NCI-H446 (cell line): ENCODE measurements around the gene BTAF1.
"Not testable (repeated sequence)": the region's sequence is repeated elsewhere in the genome, so short reads cannot be mapped to it uniquely, and the experiment has no call there.

ENCODE experiments used
- DNase-seq, 2 experiments: peaks; one replicate each; lab custom pipeline; 2025; lab: John Stamatoyannopoulos, UW

BTAF1 gene

DNA sequence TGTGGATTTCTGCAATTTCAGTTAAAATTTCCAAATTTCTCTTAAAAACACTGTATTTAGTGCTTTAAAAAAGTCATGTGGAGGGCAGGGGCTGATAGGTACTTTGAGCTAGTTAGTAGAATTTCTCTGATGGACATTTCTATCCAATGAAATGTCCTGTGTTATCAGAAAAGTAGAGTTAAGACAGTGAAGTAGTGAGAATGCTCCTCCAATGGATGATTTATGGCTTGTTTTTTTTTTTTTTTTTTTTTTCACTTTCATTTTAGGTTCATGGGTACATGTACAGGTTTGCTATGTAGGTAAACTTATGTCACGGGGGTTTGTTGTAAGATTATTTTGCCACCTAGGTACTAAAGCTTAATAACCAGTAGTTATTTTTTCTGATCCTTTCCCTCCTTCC lies 55.0 kb downstream of the BTAF1 start:
- DNase-seq = no peak

DNA sequence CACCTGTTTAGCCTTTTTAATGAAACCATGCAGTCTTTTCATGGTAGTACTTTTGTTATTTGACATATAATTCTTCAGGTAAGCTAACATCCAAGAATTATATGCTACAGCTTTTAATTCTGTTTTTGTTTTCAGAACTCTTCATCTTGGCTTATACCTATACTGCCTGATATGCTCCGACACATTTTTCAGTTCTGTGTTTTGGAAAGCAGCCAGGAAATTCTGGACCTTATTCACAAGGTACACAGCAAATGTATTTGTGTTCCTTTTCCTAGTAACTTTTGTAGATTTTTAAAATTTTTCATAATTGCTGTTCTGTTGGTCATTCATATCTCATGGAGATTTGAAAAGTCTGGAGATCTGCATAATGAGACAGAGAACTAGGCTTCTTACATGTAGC lies 56.7 kb downstream of the BTAF1 start:
- no peak for DNase-seq

DNA sequence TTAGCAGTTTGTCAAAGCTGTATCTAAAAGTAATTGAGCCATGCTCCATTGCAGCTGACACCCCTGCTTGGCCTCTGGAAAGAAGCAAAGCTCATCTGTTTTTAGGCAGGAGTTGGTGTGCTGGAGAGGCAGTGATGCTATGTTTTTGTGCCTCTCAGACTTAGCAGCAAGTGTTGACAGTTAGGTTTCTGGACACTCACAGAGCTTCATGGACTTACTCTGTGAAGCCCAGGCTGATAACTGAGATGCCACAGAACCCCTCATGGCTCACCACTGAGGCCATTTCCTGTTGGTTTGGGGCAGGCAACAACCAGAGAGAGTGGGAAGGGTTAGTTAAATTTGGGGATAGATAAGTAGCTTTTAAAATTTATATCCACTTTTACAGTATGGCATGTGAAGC lies 59.8 kb downstream of the BTAF1 start:
- no peak for DNase-seq

DNA sequence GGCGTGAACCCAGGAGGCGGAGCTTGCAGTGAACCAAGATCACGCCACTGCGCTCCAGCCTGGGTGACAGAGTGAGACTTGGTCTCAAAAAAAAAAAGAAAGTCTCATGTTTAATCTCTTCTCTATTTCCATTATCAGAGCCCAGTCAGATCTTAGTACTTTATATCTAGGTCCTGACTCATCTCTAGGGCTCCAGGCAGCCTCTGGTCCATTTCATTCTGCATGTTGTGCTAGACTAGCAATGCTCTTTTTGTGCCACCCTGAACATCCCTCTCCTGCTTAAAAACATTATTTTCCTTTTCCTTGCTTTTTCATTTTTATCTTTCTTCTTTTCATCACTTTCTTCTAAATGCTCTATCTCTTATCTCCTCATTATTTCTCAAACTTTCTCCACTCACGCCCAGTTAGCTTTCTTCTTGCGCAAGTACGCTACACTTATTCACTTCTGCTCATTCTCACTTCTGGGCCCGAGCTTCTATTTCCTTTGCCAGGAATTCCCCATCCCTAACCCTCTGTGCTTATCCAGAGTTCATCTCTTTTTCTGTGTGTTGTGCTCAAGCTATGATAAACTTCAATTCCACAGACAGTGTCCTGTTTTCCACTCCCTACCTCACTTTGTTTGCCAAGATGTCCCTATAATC lies 63.9 kb downstream of the BTAF1 start:
- no peak for DNase-seq

DNA sequence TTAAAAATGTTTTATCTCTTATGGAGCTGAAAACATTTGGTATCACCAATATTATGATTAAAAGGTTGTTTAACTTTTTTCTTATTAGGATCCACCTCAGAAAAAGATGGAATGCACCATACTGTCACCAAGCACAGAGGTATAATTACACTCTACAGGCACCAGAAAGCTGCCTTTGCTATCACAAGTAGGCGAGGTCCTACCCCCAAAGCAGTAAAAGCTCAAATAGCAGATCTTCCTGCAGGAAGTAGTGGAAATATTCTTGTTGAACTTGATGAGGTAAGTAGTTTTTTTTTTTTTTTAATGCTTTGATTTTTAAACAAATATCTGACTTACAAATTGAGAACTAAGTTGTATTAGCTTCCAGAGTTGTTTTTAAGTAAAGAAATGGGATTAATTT lies 68.5 kb downstream of the BTAF1 start:
- no peak for DNase-seq

DNA sequence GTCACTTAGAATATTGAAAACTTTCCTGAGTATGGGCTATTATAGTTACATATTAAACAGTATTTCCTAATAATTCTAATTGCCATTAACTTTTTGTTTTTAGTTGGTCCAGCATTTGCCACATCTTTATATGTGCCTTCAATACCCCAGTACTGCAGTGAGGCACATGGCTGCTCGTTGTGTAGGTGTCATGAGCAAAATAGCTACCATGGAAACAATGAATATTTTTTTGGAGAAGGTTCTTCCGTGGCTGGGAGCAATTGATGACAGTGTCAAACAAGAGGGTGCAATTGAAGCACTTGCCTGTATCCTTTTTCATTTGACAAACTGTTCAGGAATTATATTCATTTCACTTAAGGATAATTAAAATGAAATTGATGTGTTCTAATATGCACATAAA lies 72.7 kb downstream of the BTAF1 start:
- no peak for DNase-seq

DNA sequence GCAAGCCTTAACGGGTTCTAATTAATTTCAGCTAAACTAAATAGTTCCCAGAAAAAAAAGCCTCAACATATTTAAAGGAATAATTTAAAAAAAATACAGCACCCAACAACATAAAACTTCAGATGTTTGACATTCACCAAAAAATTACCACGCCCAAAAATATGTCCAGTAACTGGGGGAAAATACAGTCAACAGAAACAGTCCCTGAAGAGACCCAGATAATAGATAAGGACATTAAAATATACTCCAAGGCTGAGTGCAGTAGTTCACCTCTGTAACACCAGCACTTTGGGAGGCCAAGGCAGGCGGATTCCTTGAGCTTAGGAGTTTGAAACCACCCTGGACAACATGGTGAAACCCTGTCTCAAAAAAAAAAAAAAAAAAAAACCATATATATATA lies 78.0 kb downstream of the BTAF1 start:
- no peak for DNase-seq

DNA sequence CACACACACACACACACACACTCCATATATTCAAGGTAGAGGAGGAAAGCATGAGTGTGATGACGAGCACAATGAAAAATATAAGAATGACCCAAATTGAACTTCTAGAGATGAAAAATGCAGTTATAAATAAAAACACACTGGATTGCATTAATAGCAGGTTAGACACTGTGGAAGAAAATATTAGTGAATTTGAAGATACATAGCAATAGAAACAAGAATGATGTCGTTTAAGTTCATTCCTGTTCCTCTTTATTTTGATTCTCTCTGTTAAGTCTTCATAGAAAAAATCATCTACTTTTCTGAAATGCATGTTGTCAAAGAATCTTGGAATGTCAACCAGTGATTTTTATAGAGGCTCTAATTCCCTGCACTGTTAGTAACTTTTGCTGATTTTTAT lies 78.4 kb downstream of the BTAF1 start:
- no peak for DNase-seq

DNA sequence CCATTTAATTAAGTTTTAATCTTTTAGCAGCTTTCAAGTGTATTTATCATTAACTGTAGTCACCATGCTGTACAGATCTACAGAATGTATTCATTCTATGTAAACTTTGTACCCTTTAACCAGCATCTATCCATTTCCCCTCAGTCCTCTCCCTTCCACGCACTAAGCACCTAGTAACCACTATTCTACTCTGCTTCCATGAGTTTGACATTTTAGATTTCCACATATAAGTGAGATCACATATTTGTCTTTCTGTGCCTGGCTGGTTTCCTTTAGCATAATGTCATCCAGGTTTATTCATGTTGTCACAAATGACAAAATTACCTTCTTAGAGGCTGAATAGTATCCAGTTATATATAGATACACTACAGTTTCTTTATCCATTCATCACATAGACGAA lies 79.7 kb downstream of the BTAF1 start:
- DNase-seq = no peak

DNA sequence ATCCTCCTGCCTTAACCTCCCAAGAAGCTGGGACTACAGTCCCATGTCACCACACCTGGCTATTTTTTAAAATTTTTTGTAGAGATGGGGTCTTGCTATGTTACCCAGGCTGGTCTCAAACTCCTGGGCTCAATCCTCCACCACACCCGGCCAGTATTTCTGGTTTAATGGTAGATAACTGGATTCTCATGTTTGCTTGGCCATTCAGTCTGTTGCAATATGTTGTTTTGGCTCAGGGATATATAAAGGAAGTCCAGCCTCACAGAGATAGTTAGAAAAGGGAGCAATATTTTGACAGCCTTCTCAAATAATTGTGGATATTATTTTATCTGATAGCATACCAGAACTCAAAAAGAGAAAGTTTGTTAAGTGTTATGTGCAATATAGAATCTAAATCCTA lies 82.4 kb downstream of the BTAF1 start:
- DNase-seq = no peak

DNA sequence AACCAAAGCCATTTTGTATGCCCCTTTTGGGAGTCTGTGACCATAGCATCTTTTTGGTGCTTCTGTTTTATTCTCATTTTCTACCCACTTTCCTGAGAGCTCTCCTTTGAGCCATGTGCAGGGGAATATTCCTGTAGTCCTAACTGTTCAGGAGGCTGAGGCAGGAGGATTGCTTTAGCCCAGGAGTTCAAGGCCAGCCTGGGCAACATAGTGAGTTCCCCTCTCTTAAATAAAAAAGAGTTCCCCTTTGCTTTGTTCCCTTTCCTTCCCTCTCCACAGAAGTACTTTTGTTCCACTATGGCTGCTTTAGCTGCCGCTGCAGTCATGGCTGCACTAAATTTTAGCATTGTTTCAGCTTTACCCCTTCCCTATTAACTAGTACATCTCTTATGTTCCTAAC lies 85.9 kb downstream of the BTAF1 start:
- DNase-seq = no peak

DNA sequence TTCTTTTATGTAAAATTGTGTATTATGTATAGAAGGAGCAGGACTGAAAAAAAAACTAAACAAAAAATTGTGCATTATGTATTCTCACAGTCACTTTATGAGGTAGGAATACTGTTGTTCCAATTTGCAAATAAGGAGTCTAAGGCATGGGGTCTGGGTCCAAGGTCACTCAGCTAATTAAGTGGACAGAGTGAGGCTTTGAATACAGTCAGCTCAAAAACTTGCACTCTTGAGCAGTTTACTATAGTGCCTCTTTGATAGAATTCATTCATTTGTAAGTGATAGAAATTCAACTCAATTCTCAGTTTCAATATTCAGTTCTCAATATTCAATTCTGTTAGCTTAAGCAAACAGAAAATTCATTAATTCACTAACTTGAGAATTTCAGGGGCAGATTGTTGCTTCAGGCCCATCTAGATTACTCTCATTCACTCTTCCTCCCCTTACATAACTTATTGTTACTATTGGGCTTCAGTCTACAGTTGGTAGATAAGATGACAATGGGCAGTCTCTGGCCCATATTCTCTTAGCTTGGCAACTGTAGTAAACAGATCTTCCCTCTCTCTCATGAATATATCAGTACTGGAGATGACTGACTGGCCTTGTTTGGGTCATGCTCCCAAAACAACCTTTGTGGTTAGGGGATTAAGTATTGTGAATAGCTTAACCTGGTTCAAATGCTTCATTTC lies 86.6 kb downstream of the BTAF1 start:
- no peak for DNase-seq

DNA sequence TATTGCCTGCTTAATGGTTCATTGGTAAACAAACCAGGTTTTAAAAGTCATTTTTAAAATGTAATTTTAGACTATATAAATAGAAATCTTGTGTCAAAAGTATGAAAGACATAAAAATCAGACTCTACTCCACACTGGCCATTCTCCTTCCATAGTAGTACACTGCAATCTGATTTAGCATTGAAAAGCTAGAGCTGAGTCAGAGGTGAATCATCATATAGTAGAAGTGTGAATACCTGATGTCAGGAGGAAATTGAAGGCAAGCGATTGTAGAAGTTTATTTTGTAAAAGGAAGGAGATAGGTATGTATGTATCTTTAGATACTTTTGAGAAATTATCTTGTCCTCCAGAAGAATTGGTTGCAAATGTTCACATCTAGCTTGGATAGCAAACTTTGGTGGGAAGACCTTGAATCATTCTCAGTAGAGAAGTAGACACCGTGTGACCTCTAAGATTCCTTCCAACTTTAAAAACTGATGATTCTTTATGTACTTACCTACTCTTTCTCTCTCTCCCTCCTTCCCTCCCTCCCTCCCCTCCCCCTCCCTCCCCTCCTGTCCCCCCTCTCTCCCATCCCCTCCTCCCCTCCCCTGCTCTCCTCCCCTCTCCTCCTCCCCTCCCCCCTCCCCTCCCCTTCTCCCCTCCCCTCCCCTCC lies 88.1 kb downstream of the BTAF1 start:
- no peak for DNase-seq

DNA sequence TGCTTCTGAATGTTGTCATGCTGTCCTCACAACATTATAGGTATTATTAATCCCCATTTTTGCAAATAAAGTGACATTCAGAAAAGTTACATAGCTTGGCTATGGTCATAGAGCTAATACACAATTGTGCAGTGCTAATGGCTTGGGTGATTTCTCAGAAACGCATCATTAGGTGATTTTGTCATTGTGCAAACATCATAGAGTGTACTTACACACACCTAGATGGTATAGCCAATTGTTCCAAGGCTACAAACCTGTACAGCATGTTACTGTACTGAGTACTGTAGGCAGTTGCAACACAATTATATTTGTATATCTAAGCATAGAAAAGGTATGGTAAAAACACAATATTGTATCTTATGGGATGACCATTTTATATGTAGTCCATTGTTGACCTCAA lies 91.0 kb downstream of the BTAF1 start:
- no peak for DNase-seq

DNA sequence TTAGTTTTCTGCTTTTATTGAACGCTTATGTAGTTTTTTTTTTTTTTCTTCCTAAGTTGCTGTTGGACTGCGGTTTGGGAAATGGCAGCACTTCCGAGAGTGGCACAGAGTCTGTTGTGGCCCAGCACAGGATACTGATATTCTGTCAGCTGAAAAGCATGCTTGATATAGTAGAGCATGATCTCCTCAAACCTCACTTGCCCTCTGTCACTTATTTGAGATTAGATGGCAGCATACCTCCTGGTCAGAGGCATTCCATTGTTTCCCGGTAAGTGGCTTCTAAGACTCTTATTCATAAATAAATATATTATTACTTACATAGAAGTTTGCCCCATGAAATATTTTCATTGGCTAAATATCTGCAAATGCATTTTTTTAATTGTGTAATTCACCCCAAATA lies 101.1 kb downstream of the BTAF1 start:
- no peak for DNase-seq

DNA sequence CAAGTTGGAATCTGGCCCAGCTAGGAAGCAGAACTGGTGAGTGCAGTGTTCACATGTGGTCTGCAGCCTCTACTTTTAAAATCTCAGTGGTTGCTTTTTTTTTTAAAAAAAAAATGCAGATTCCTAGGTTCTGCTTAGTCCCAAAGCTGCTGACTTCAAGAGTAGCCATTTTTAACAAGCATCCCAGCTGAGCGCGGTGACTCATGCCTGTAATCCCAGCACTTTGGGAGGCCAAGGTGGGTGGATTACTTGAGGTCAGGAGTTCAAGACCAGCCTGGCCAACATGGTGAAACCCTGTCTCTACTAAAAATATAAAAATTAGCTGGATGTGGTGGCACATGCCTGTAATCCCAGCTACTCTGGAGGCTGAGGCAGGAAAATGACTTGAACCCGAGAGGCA lies 101.8 kb downstream of the BTAF1 start:
- not testable (repeated sequence) for DNase-seq

DNA sequence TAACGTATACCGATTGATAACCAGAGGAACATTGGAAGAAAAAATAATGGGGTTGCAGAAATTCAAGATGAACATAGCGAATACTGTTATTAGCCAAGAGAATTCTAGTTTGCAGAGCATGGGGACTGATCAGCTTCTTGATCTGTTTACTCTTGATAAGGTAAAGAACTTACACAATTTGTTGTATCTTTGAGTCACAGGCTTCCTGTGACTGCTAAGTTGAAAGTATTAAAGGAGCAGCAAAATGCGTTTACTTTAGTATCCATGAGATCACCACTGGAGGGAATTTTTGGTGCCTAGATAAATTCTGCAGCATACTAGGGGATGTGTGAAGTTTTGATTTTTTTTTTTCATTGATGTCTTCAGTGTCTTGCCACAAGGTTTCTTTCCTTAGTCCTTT lies 103.6 kb downstream of the BTAF1 start:
- DNase-seq = no peak

DNA sequence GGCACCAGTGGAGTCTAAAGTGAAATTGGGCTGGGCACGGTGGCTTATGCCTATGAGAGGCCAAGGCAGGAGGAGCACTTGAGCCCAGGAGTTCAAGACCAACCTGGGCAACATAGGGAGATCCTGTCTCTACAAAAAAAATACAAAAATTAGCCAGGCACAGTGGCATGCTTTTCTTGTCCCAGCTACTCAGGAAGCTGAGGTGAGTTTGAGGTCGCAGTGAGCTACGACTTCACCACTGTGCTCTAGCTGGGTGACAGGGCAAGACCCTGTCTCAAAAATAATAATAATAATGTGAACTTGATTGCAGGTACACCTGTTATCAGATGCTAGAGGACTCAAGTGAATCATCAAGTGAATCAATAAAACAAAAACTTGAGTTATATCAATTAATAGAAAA lies 108.0 kb downstream of the BTAF1 start:
- DNase-seq = no peak

DNA sequence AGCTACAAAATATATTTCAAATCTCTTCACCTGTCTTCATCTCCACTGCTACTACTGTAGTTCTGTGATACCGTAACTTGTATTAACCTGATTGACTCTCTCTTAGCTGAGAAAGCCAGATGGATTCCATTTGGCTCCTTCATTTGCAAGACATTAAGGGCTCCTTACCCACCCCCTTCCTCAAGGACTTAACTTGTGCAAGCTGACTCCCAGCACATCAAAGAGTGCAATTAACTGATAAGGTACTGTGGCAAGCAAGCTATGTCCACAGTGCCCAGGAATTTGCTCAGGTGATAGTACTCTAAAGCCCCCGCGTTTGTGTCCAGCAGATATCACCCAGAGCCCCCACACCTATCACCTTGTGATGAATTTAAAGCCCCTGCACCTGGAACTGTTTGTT lies 109.5 kb downstream of the BTAF1 start:
- DNase-seq = not testable (repeated sequence)

DNA sequence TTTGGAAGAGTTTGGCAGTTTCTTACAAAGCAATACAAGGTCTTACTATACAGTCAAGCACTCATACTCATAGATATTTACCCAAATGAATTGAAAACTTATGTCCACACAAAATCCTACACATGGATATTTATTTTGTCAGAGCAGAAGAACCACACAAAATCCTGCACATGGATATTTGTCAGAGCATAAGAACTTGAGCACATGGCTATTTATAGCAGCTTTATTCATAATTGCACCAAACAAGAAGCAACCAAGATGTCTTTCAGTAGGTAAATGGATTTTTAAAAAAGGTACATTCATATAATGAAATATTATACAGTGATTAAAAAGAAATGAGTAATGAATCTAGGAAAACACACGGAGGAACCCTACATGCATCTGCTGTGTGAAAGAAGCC lies 115.4 kb downstream of the BTAF1 start:
- DNase-seq = no peak

DNA sequence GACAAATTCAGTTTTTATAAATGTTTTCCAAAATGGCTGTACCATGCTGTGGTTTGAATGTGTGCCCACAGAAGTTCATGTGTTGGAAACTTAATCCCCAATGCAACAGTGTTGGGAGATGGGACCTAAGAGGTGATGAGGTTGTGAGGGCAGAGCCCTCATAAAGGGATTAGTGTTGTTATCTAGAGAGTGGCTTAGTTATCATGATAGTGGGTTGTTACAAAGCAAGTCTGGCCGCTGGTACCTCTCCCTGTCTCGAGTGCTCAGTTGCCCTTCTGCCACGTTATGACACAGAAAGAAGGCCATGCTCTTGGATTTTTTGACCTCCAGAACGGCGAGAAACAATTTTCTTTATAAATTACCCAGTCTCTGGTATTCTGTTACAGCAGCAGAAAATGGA lies 119.0 kb downstream of the BTAF1 start:
- DNase-seq = no peak

DNA sequence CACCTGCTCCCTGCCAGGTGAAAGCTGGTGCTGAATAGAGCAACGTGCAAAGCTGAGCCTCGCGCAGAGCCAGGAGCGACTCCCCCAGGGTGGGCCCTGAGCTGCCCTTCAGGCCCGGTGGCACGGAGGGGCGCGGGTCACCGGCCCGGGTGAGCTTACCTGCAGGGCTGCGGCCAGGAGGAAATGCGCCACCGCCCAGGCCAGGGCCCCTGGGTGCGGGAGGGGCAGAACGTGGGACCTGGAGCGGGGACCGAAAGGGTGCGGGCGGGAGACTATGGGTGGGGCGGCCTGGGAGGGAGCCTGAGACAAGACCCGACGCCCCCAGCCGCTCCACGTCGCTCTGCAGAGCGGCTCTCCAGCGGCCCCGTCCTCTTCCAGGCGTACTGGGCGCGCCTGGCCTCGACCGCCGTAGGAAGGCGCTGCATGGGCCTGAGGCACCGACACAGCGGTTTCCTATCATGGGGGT lies 122.1 kb downstream of the BTAF1 start:
- no peak for DNase-seq

DNA sequence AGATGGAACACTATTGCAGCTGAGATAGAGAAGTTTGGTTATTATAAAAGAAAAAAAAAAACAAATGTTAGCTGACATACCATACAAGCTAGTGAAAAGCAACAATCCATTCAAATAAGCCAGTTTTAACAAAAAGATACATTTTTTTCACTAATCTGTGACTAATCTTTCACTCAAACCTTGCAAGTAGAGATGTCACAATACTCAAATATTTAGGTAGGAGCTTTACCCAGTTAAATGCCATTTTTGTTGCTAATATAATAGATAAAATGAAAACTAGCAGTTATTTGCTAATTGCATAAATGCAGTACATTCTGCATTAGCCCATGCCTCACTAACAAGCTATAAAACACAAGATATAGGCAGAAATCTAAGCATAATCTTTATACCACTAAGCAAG lies 123.6 kb downstream of the BTAF1 start:
- no peak for DNase-seq

DNA sequence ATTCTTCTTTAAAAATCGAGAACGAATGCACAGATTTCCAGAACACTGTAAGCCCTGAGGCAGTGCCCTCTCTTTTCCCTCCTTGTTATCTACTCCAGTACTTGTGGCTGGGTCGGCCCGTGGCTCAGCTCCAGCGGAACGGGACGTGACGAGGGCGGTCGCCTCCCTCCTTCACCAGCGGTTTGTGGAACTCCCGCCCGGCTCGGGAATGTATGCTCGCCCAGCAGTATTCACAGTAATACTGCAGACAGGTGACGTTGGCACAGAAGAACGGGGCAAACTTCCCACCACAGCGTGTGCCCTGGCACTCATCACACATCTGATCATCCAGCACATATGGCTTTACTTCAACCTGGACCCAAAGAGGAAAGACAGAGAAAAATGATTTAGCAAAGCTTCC lies 128.5 kb downstream of the BTAF1 start:
- DNase-seq = peak in 1 of 2 experiments; percentile 15
